HEK293 (cell line): Measurements from ENCODE around the gene PROX1.

ENCODE experiments used
- BCL11A ChIP-seq: fragments of 450-650 bp; formaldehyde crosslinking; IDR thresholded peaks from 2 replicates; pipeline ENCODE4 v1.5.1; 2016; ENCODE audit warnings: low read depth, missing biosample characterization, missing genetic modification characterization
- SETDB1 ChIP-seq: IDR thresholded peaks from one replicate; pipeline ENCODE4 v1.6.1; 2017; ENCODE audit warnings: mild to moderate bottlenecking, low read length, moderate library complexity, mixed read lengths; ENCODE audit not compliant: insufficient read length
- ZBTB44 ChIP-seq: fragments of 450-650 bp; IDR thresholded peaks from 2 replicates; pipeline ENCODE4 v1.5.1; 2018; ENCODE audit warnings: missing biosample characterization, mild to moderate bottlenecking, missing genetic modification characterization

- TF ChIP-seq SETDB1 (no peak), ZBTB44 (tag by site-specific recombination) (no peak), BCL11A (tag by site-specific recombination) (no peak)
These were observed 34.5 kb downstream of the PROX1 start for GRCh38 chr1:214022229-214022791.
